AG08396 (cell line): ENCODE results near the gene DCDC2.
"Not testable (repeated sequence)": the region's sequence is repeated elsewhere in the genome, so short reads cannot be mapped to it uniquely, and the experiment has no call there.

Experiments used
- DNase-seq: peaks from one replicate; pipeline ENCODE4 v3.0.0; 2012; ENCODE audit warnings: low spot score, mixed read lengths

DCDC2 gene

GRCh38 chr6:24146871-24147270, 211.0 kb downstream of the DCDC2 start:
- DNase-seq, result no peak

GRCh38 chr6:24145690-24146131, 212.1 kb downstream of the DCDC2 start:
- no peak for DNase-seq

GRCh38 chr6:24142733-24143132, 215.1 kb downstream of the DCDC2 start:
- DNase-seq, result not testable (repeated sequence)

- DNase-seq, result no peak
Measured at GRCh38 chr6:24140591-24140990, 217.3 kb downstream of the DCDC2 start.

- no peak for DNase-seq
Measured at GRCh38 chr6:24139639-24140038, 218.2 kb downstream of the DCDC2 start.

- no peak for DNase-seq
Measured at GRCh38 chr6:24139080-24139479, 218.8 kb downstream of the DCDC2 start.

GRCh38 chr6:24131751-24132150, 226.1 kb downstream of the DCDC2 start:
- DNase-seq, result no peak

GRCh38 chr6:24127316-24127715, 230.5 kb downstream of the DCDC2 start:
- DNase-seq, result no peak

GRCh38 chr6:24126586-24127192, 231.2 kb downstream of the DCDC2 start:
- peak; percentile 44 for DNase-seq

GRCh38 chr6:24125980-24126379, 231.9 kb downstream of the DCDC2 start, which contains the start of gene NRSN1:
Gene NRSN1 (plus strand): TSS chr6:24126215. CDS start chr6:24134328, 8,113 bp downstream.
- no peak for DNase-seq

- DNase-seq, result no peak
Measured at GRCh38 chr6:24122139-24122538, 235.7 kb downstream of the DCDC2 start.
